K562 (cell line): Measurements from ENCODE around the gene PARD3B. TPM values are rescaled to one million over a fixed set of nuclear protein-coding genes. Genes with fewer than 3 reads are reported as not detected.

Experiments used
- ZFP91 ChIP-seq: sonication (generic); formaldehyde crosslinking; IDR thresholded peaks from 2 replicates; pipeline ENCODE4 v1.8.0; 2022; ENCODE audit warnings: mild to moderate bottlenecking, missing genetic modification reagents
- ZNF280A ChIP-seq: fragments of 450-650 bp; IDR thresholded peaks from 2 replicates; pipeline ENCODE4 v1.6.1; 2018; ENCODE audit warnings: mild to moderate bottlenecking, low read depth; ENCODE audit not compliant: partially characterized antibody
- polyA plus RNA-seq, 8 experiments: library from polyadenylated mRNA; depleted of rRNA in 4 of 8; stranded (reverse) in 5 of 8; unstranded in 3 of 8; fragments of >200 nt; fragmentation: Nextera tagmentation in 2 of 8; fragmentation: Illumina TruSeq in 1 of 8; extraction: Ambion mirVana in 2 of 8; extraction: Trizol in 1 of 8; gene quantifications; 2 replicates each; pipeline versions ENCODE4 v1.2.1 to v1.2.3, GENCODE V29; 2011 to 2014; ENCODE audit warnings: inconsistent platforms in 1 of 8, missing spikeins in 1 of 8
- total RNA-seq, 7 experiments: library from RNA; depleted of rRNA in 6 of 7; stranded (reverse); fragments of >200 nt in 6 of 7; fragmentation: Illumina TruSeq in 2 of 7; extraction: Trizol in 2 of 7; gene quantifications; 2 replicates each; pipeline versions ENCODE4 v1.2.1 to v1.2.3, GENCODE V29; 2011 to 2021; ENCODE audit warnings: low replicate concordance in 1 of 7
- TF ChIP-seq, protein P1 (sequence below): fragments of 450-650 bp; IDR thresholded peaks from 2 replicates; pipeline ENCODE4 v1.6.1; 2017; ENCODE audit warnings: antibody characterized with exemption, mild to moderate bottlenecking
- TF ChIP-seq, protein P2 (sequence below): fragments of 450-650 bp; IDR thresholded peaks from 2 replicates; pipeline ENCODE4 v1.6.1; 2018; ENCODE audit not compliant: partially characterized antibody

Gene PARD3B
- total and polyA plus RNA-seq, 9 of the 15 experiments (the other 6 are each of a cell fraction or from before 2014, with no cell fraction given) = 0.15 to 3.0 (median 1.1) TPM

- TF ChIP-seq, protein P1, sequence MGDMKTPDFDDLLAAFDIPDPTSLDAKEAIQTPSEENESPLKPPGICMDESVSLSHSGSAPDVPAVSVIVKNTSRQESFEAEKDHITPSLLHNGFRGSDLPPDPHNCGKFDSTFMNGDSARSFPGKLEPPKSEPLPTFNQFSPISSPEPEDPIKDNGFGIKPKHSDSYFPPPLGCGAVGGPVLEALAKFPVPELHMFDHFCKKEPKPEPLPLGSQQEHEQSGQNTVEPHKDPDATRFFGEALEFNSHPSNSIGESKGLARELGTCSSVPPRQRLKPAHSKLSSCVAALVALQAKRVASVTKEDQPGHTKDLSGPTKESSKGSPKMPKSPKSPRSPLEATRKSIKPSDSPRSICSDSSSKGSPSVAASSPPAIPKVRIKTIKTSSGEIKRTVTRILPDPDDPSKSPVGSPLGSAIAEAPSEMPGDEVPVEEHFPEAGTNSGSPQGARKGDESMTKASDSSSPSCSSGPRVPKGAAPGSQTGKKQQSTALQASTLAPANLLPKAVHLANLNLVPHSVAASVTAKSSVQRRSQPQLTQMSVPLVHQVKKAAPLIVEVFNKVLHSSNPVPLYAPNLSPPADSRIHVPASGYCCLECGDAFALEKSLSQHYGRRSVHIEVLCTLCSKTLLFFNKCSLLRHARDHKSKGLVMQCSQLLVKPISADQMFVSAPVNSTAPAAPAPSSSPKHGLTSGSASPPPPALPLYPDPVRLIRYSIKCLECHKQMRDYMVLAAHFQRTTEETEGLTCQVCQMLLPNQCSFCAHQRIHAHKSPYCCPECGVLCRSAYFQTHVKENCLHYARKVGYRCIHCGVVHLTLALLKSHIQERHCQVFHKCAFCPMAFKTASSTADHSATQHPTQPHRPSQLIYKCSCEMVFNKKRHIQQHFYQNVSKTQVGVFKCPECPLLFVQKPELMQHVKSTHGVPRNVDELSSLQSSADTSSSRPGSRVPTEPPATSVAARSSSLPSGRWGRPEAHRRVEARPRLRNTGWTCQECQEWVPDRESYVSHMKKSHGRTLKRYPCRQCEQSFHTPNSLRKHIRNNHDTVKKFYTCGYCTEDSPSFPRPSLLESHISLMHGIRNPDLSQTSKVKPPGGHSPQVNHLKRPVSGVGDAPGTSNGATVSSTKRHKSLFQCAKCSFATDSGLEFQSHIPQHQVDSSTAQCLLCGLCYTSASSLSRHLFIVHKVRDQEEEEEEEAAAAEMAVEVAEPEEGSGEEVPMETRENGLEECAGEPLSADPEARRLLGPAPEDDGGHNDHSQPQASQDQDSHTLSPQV = peak; percentile 39; the same call in 1 of the 2 replicates
- TF ChIP-seq, protein P2, sequence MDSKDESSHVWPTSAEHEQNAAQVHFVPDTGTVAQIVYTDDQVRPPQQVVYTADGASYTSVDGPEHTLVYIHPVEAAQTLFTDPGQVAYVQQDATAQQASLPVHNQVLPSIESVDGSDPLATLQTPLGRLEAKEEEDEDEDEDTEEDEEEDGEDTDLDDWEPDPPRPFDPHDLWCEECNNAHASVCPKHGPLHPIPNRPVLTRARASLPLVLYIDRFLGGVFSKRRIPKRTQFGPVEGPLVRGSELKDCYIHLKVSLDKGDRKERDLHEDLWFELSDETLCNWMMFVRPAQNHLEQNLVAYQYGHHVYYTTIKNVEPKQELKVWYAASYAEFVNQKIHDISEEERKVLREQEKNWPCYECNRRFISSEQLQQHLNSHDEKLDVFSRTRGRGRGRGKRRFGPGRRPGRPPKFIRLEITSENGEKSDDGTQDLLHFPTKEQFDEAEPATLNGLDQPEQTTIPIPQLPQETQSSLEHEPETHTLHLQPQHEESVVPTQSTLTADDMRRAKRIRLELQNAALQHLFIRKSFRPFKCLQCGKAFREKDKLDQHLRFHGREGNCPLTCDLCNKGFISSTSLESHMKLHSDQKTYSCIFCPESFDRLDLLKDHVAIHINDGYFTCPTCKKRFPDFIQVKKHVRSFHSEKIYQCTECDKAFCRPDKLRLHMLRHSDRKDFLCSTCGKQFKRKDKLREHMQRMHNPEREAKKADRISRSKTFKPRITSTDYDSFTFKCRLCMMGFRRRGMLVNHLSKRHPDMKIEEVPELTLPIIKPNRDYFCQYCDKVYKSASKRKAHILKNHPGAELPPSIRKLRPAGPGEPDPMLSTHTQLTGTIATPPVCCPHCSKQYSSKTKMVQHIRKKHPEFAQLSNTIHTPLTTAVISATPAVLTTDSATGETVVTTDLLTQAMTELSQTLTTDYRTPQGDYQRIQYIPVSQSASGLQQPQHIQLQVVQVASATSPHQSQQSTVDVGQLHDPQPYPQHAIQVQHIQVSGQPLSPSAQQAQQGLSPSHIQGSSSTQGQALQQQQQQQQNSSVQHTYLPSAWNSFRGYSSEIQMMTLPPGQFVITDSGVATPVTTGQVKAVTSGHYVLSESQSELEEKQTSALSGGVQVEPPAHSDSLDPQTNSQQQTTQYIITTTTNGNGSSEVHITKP = no peak
- TF ChIP-seq ZNF280A = no peak
- 0 out of 2 replicates have a peak, but pooled peaks have one; percentile 48 for TF ChIP-seq ZFP91
These were observed at the start of gene PARD3B (continued) for GRCh38 chr2:204544961-204545860.
